Calu3 (cell line): Measurements from ENCODE around the gene SERPINE1. TPM values are rescaled to one million over a fixed set of nuclear protein-coding genes. Genes with fewer than 3 reads are reported as not detected.
A peak's percentile ranks its signal among the peaks of the same experiment; 100 is the strongest.

Source experiments
- BruUV-seq: library from RNA; stranded (reverse); fragments of 400-500 nt; replicated peaks from 2 replicates; lab custom pipeline; 2021; lab: Mats Ljungman, UMichigan
- CTCF ChIA-PET: fragments of 300-600 bp; sonication (Branson Sonifier 250); formaldehyde crosslinking; loops from one replicate; lab custom pipeline; 2022; ENCODE audit warnings: antibody characterized with exemption; lab: Charles Lee
- DNase-seq: peaks from one replicate; pipeline ENCODE4 v3.0.0; 2022
- H3K27ac Mint-ChIP-seq: one replicate; pipeline ENCODE4 v1.8.0; 2022; ENCODE audit warnings: mixed read lengths; ENCODE audit not compliant: unreplicated experiment
- H3K27me3 Mint-ChIP-seq: one replicate; pipeline ENCODE4 v1.8.0; 2022; ENCODE audit warnings: mixed read lengths; ENCODE audit not compliant: unreplicated experiment
- H3K36me3 Mint-ChIP-seq: one replicate; pipeline ENCODE4 v1.8.0; 2022; ENCODE audit warnings: mild to moderate bottlenecking, moderate library complexity, mixed read lengths; ENCODE audit not compliant: insufficient read depth, unreplicated experiment
- H3K4me1 Mint-ChIP-seq: one replicate; pipeline ENCODE4 v1.8.0; 2022; ENCODE audit warnings: mild to moderate bottlenecking, low read depth, mixed read lengths; ENCODE audit not compliant: unreplicated experiment
- H3K4me3 Mint-ChIP-seq: one replicate; pipeline ENCODE4 v1.8.0; 2022; ENCODE audit warnings: mild to moderate bottlenecking, low read depth, moderate library complexity, mixed read lengths; ENCODE audit not compliant: unreplicated experiment
- H3K9me3 Mint-ChIP-seq: one replicate; pipeline ENCODE4 v1.8.0; 2022; ENCODE audit warnings: low read depth, mixed read lengths; ENCODE audit not compliant: unreplicated experiment
- intact Hi-C: fragments of 100-400 bp; cut with micrococcal nuclease; formaldehyde crosslinking; loops from one replicate; pipeline ENCODE4 v1.10.0; 2022; ENCODE audit not compliant: unreplicated experiment
- total RNA-seq: library from RNA; stranded (reverse); gene quantifications from 2 replicates; pipeline ENCODE4 v1.2.3, GENCODE V29; 2022
- TF ChIP-seq, protein P1 (sequence below): fragments of 200-600 bp; IDR thresholded peaks from one replicate; pipeline ENCODE4 v1.8.0; 2022; ENCODE audit warnings: antibody characterized with exemption; ENCODE audit not compliant: unreplicated experiment

SERPINE1 gene
- total RNA-seq, 1 experiment from 2014 or later: 1.1 TPM

DNA sequence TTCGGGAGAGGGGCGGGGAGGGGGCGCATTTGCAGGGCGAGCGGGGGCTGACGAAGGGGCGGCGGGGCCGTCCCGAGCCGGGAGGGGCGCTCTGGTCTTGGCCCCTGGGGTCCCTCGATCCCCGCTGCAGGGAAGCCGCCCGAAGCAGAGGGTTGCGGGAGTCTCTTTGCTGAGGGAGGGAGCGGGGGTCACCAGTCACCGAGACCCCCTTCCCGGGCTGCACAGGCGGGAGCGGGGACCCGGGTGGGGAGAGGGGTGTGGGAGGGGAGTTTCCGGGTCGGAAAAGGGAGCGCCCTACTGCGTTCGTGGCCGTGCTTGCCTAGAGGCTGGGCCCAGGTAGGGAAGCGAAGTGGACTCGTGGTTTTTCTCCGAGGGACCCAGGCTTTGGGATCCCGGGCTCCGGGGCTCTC is 27.8 kb downstream of the SERPINE1 start:
- no peaks in the 10 kb centered on the region for H3K27me3 Mint-ChIP-seq

DNA sequence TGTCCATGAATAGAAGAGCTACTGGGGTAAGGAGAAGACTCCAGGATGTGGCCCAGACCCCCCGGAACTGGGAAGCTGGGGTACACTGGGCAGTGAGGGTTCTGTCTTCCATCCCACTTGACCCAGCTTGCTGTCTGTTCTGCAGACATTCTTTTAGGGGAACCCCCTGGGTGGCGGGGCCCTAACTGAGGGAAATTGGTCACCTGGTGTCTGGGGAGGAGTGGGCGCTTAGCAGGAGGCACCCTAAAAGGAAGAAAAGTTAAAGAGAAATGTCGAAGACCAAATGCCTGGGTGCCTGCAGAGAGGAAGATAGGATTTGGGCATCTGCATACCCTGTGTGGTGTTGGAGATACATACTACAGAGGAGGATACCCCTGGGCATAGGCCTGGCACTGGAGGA is 28.4 kb downstream of the SERPINE1 start:
- H3K36me3 Mint-ChIP-seq: peaks cover 41% of the 10 kb centered on the region
- BruUV-seq: no TSS peak
- no peak for DNase-seq
- intact Hi-C loops: no loop called here
- H3K9me3 Mint-ChIP-seq: no peaks in the 10 kb centered on the region
- no peaks in the 10 kb centered on the region for H3K27me3 Mint-ChIP-seq
- TF ChIP-seq, protein P1, sequence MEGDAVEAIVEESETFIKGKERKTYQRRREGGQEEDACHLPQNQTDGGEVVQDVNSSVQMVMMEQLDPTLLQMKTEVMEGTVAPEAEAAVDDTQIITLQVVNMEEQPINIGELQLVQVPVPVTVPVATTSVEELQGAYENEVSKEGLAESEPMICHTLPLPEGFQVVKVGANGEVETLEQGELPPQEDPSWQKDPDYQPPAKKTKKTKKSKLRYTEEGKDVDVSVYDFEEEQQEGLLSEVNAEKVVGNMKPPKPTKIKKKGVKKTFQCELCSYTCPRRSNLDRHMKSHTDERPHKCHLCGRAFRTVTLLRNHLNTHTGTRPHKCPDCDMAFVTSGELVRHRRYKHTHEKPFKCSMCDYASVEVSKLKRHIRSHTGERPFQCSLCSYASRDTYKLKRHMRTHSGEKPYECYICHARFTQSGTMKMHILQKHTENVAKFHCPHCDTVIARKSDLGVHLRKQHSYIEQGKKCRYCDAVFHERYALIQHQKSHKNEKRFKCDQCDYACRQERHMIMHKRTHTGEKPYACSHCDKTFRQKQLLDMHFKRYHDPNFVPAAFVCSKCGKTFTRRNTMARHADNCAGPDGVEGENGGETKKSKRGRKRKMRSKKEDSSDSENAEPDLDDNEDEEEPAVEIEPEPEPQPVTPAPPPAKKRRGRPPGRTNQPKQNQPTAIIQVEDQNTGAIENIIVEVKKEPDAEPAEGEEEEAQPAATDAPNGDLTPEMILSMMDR: no peak
- H3K27ac Mint-ChIP-seq: peak overlapping the region; percentile 28
- peak overlapping the region; percentile 58 for H3K4me3 Mint-ChIP-seq
- H3K4me1 Mint-ChIP-seq: peaks cover 7% of the 10 kb centered on the region
- CTCF ChIA-PET: interaction anchor here (0.6 kb wide), 1 partner anchor 318 kb away, joined by 3 read pairs; no protein-coding TSS in a partner anchor

More for the DNA sequence above, 27.8 kb downstream of the SERPINE1 start:
- H3K27ac Mint-ChIP-seq: peak overlapping the region; percentile 60
- H3K9me3 Mint-ChIP-seq: no peaks in the 10 kb centered on the region
- H3K36me3 Mint-ChIP-seq: peaks cover 36% of the 10 kb centered on the region
- intact Hi-C loops: no loop called here
- DNase-seq: no peak
- peak overlapping the region; percentile 58 for H3K4me3 Mint-ChIP-seq
- TF ChIP-seq, protein P1: no peak
- H3K4me1 Mint-ChIP-seq: peaks cover 7% of the 10 kb centered on the region
- BruUV-seq: no TSS peak
- CTCF ChIA-PET: no interaction called here

DNA sequence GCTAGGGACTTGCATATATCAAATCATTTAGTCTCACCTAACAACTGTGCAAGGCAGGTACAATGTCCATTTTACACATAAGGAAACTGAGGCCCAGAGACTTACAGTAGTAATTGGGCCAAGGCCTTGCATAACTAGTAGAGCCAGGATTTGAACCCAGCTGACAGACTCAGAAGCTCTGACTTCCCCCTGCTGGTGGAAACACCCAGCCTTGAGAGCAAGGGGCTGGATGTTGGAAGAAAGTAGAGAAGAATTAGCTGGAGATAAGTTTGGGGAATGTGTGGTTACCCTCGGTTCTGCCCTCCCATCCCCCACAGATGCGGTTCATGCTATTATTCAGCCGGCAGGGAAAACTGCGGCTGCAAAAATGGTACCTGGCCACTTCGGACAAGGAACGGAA is 29.4 kb downstream of the SERPINE1 start:
- Mint-ChIP-seq H3K9me3 (no peaks in the 10 kb centered on the region), H3K27ac (no peak overlapping the region), H3K36me3 (peaks cover 44% of the 10 kb centered on the region), H3K4me1 (peaks cover 7% of the 10 kb centered on the region), H3K4me3 (no peak overlapping the region), H3K27me3 (no peaks in the 10 kb centered on the region)
- CTCF ChIA-PET: interaction anchor here (0.8 kb wide), 1 partner anchor 12 kb away, joined by 4 read pairs; no protein-coding TSS in a partner anchor
- DNase-seq: no peak
- TF ChIP-seq, protein P1: no peak
- intact Hi-C loops: no loop called here
- no TSS peak for BruUV-seq

DNA sequence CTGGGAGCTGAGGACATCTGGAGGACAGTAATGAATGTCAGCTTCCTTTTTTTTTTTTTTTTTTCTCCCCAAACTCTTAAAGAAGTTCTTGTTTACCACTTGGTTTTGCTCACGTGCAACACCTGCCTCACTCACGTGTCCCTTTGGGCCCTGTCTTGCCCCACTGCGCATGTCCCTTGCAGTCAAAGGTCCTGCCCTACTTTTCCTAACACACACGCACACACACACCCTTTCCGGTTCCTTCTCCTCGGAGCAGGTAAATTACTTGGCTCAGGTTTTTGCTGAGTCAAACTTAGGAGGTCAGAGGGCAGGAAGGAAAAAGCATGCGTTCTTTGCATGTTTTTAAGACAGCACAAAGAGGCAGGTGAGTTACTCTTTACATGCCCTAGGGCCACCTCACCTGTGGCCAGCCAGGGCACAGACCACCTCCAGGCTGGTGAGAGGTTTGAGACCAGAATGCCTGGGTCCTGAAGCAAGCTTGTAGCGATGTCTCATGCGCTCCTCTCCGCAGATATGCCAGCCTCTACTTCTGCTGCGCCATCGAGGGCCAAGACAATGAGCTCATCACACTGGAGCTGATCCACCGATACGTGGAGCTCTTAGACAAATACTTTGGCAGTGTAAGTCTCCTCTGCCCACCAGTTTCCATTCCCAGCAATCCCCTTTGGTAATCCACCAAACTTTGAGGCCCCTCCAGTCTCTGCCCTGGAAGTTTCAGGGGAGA is 30.1 kb downstream of the SERPINE1 start:
- Mint-ChIP-seq H3K4me3 (no peak overlapping the region), H3K4me1 (peaks cover 7% of the 10 kb centered on the region), H3K9me3 (no peaks in the 10 kb centered on the region), H3K36me3 (peaks cover 44% of the 10 kb centered on the region), H3K27me3 (no peaks in the 10 kb centered on the region), H3K27ac (no peak overlapping the region)
- BruUV-seq: TSS peak; percentile 15
- TF ChIP-seq, protein P1: no peak
- DNase-seq: no peak
- CTCF ChIA-PET: interaction anchor here (0.8 kb wide), 1 partner anchor 13 kb away, joined by 4 read pairs; no protein-coding TSS in a partner anchor
- intact Hi-C loops: no loop called here
